ENCODE results near the gene PRSS2.
A peak's percentile ranks its signal among the peaks of the same experiment; 100 is the strongest.

Gene PRSS2

GRCh38 chr7:142787034-142787768 is 16.4 kb downstream of the PRSS2 start:
- no peak for DNase-seq (ENCODE audit: low read depth in 3 of 3)

- DNase-seq (ENCODE audit: low read depth in 3 of 3), result no peak
These were observed 17.0 kb downstream of the PRSS2 start for GRCh38 chr7:142787783-142788182.

GRCh38 chr7:142788303-142789289 is 17.8 kb downstream of the PRSS2 start:
- DNase-seq (ENCODE audit: low read depth in 3 of 3), result no peak

GRCh38 chr7:142789441-142789840 is 18.7 kb downstream of the PRSS2 start:
- DNase-seq (ENCODE audit: low read depth in 3 of 3), result no peak

GRCh38 chr7:142790056-142790455 is 19.3 kb downstream of the PRSS2 start:
- no peak for DNase-seq (ENCODE audit: low read depth in 3 of 3)

- DNase-seq (ENCODE audit: low read depth in 3 of 3), result no peak
These were observed 19.8 kb downstream of the PRSS2 start for GRCh38 chr7:142790555-142790954.

GRCh38 chr7:142791502-142791901 is 20.7 kb downstream of the PRSS2 start:
- DNase-seq (ENCODE audit: low read depth in 3 of 3), result no peak

- no peak for DNase-seq (ENCODE audit: low read depth in 3 of 3)
These were observed 21.4 kb downstream of the PRSS2 start for GRCh38 chr7:142792129-142792528.

GRCh38 chr7:142792593-142792992 is 21.8 kb downstream of the PRSS2 start:
- no peak for DNase-seq (ENCODE audit: low read depth in 3 of 3)

GRCh38 chr7:142793156-142793555 is 22.4 kb downstream of the PRSS2 start:
- DNase-seq (ENCODE audit: low read depth in 3 of 3), result no peak

- DNase-seq (ENCODE audit: low read depth in 3 of 3), result peak in 2 of 3 experiments; percentile 52 to 53
These were observed 24.6 kb downstream of the PRSS2 start for GRCh38 chr7:142795339-142795863.

GRCh38 chr7:142796001-142796500 is 25.3 kb downstream of the PRSS2 start:
- no peak for DNase-seq (ENCODE audit: low read depth in 3 of 3)

GRCh38 chr7:142796501-142797390 is 26.0 kb downstream of the PRSS2 start:
- no peak for DNase-seq (ENCODE audit: low read depth in 3 of 3)

- DNase-seq (ENCODE audit: low read depth in 3 of 3), result no peak
These were observed 26.9 kb downstream of the PRSS2 start for GRCh38 chr7:142797391-142798377.

- no peak for DNase-seq (ENCODE audit: low read depth in 3 of 3)
These were observed 28.0 kb downstream of the PRSS2 start for GRCh38 chr7:142798451-142799436.

GRCh38 chr7:142799437-142799835 is 28.7 kb downstream of the PRSS2 start:
- no peak for DNase-seq (ENCODE audit: low read depth in 3 of 3)

GRCh38 chr7:142800088-142800487 is 29.3 kb downstream of the PRSS2 start:
- no peak for DNase-seq (ENCODE audit: low read depth in 3 of 3)

- DNase-seq (ENCODE audit: low read depth in 3 of 3), result no peak
These were observed 30.0 kb downstream of the PRSS2 start for GRCh38 chr7:142800699-142801260.
